Measurements from ENCODE around the gene COX6B2.

Gene COX6B2

GRCh38 chr19:55358943-55359908, 4.7 kb upstream of the COX6B2 start:
- TF ChIP-seq GATA2 (IDR thresholded peaks at IDR 0.05; ENCODE audit: low read depth, low read length) (no peak), GATA3 (IDR thresholded peaks at IDR 0.05; ENCODE audit: low read depth, low read length) (no peak)

- TF ChIP-seq GATA3 (IDR thresholded peaks at IDR 0.05; ENCODE audit: low read depth, low read length) (no peak), GATA2 (IDR thresholded peaks at IDR 0.05; ENCODE audit: low read depth, low read length) (no peak)
Measured at GRCh38 chr19:55358493-55358892, 4.0 kb upstream of the COX6B2 start.

GRCh38 chr19:55355213-55355821, 798 bp upstream of the COX6B2 start:
- TF ChIP-seq GATA2 (IDR thresholded peaks at IDR 0.05; ENCODE audit: low read depth, low read length) (no peak), GATA3 (IDR thresholded peaks at IDR 0.05; ENCODE audit: low read depth, low read length) (no peak)

- no peak for TF ChIP-seq GATA3 (IDR thresholded peaks at IDR 0.05; ENCODE audit: low read depth, low read length)
- TF ChIP-seq GATA2 (IDR thresholded peaks at IDR 0.05; ENCODE audit: low read depth, low read length): no peak
Measured at GRCh38 chr19:55353803-55354697, 469 bp downstream of the COX6B2 start.

GRCh38 chr19:55353356-55353802, 1.1 kb downstream of the COX6B2 start:
- TF ChIP-seq GATA2 (IDR thresholded peaks at IDR 0.05; ENCODE audit: low read depth, low read length): no peak
- no peak for TF ChIP-seq GATA3 (IDR thresholded peaks at IDR 0.05; ENCODE audit: low read depth, low read length)

- TF ChIP-seq GATA2 (IDR thresholded peaks at IDR 0.05; ENCODE audit: low read depth, low read length): no peak
- TF ChIP-seq GATA3 (IDR thresholded peaks at IDR 0.05; ENCODE audit: low read depth, low read length): no peak
Measured at GRCh38 chr19:55352549-55353145, 1.9 kb downstream of the COX6B2 start.

- no peak for TF ChIP-seq GATA2 (IDR thresholded peaks at IDR 0.05; ENCODE audit: low read depth, low read length)
- no peak for TF ChIP-seq GATA3 (IDR thresholded peaks at IDR 0.05; ENCODE audit: low read depth, low read length)
Measured at GRCh38 chr19:55352040-55352439, 2.5 kb downstream of the COX6B2 start.

GRCh38 chr19:55350620-55351315, 3.8 kb downstream of the COX6B2 start:
- TF ChIP-seq GATA2 (IDR thresholded peaks at IDR 0.05; ENCODE audit: low read depth, low read length) (no peak), GATA3 (IDR thresholded peaks at IDR 0.05; ENCODE audit: low read depth, low read length) (no peak)

- no peak for TF ChIP-seq GATA3 (IDR thresholded peaks at IDR 0.05; ENCODE audit: low read depth, low read length)
- TF ChIP-seq GATA2 (IDR thresholded peaks at IDR 0.05; ENCODE audit: low read depth, low read length): no peak
Measured at GRCh38 chr19:55348317-55349034, 6.0 kb downstream of the COX6B2 start.

GRCh38 chr19:55347442-55348009, 7.0 kb downstream of the COX6B2 start:
- TF ChIP-seq GATA3 (IDR thresholded peaks at IDR 0.05; ENCODE audit: low read depth, low read length) (no peak), GATA2 (IDR thresholded peaks at IDR 0.05; ENCODE audit: low read depth, low read length) (no peak)

GRCh38 chr19:55346725-55347441, 7.6 kb downstream of the COX6B2 start:
- no peak for TF ChIP-seq GATA2 (IDR thresholded peaks at IDR 0.05; ENCODE audit: low read depth, low read length)

All from SH-SY5Y (cell line).